ENCODE measurements around the gene ZNF549. TPM values are rescaled to one million over a fixed set of nuclear protein-coding genes. Genes with fewer than 3 reads are reported as not detected.
"Not testable (repeated sequence)": the region's sequence is repeated elsewhere in the genome, so short reads cannot be mapped to it uniquely, and the experiment has no call there.

ZNF549 gene
- 4.8 and 5.8 TPM in 2 replicates for total RNA-seq

- peak; percentile 90 for DNase-seq
Observed at GRCh38 chr19:57527136-57527881, at the start of gene ZNF549. ZNF549 (plus strand) TSS chr19:57527356; CDS start chr19:57527574, 218 bp downstream.

- peak; percentile 87 for DNase-seq
Observed at GRCh38 chr19:57487477-57488298, 39.5 kb upstream of the ZNF549 start, which contains the start of gene ZNF419. ZNF419 (plus strand) TSS chr19:57487750; CDS start chr19:57487951, 201 bp downstream.

- DNase-seq, result peak; percentile 15
Observed at GRCh38 chr19:57488299-57488644, 38.9 kb upstream of the ZNF549 start.

- DNase-seq, result not testable (repeated sequence)
Observed at GRCh38 chr19:57499332-57499679, 27.9 kb upstream of the ZNF549 start.

- peak; percentile 97 for DNase-seq
Observed at GRCh38 chr19:57499680-57500395, 27.3 kb upstream of the ZNF549 start, which contains the start of gene ZNF773. ZNF773 (plus strand) TSS chr19:57499938; CDS start chr19:57500081, 143 bp downstream.

- DNase-seq, result peak; percentile 32
Observed at GRCh38 chr19:57500400-57500799, 26.8 kb upstream of the ZNF549 start.

GRCh38 chr19:57506163-57506562 lies 21.0 kb upstream of the ZNF549 start:
- no peak for DNase-seq

- no peak for DNase-seq
Observed at GRCh38 chr19:57511484-57511883, 15.7 kb upstream of the ZNF549 start.

- DNase-seq, result peak; percentile 30
Observed at GRCh38 chr19:57512845-57513244, 14.3 kb upstream of the ZNF549 start.

- DNase-seq, result no peak
Observed at GRCh38 chr19:57515255-57515654, 11.9 kb upstream of the ZNF549 start.

- not testable (repeated sequence) for DNase-seq
Observed at GRCh38 chr19:57518021-57518420, 9.1 kb upstream of the ZNF549 start.

GRCh38 chr19:57537953-57538547 lies 10.9 kb downstream of the ZNF549 start:
- DNase-seq, result no peak

- DNase-seq, result no peak
Observed at GRCh38 chr19:57546513-57546912, 19.4 kb downstream of the ZNF549 start.

- no peak for DNase-seq
Observed at GRCh38 chr19:57552432-57552831, 25.3 kb downstream of the ZNF549 start.

GRCh38 chr19:57557659-57558058 lies 30.5 kb downstream of the ZNF549 start:
- no peak for DNase-seq

- DNase-seq, result no peak
Observed at GRCh38 chr19:57558525-57558924, 31.4 kb downstream of the ZNF549 start.

GRCh38 chr19:57559008-57559403 lies 31.9 kb downstream of the ZNF549 start:
- DNase-seq, result peak; percentile 32

- peak; percentile 91 for DNase-seq
Observed at GRCh38 chr19:57559404-57560025, 32.4 kb downstream of the ZNF549 start, which contains the start of gene ZNF550. ZNF550 (minus strand) TSS chr19:57559863; CDS start chr19:57559682, 181 bp downstream.

GRCh38 chr19:57560049-57560491 lies 32.9 kb downstream of the ZNF549 start:
- peak; percentile 54 for DNase-seq

- DNase-seq, result no peak
Observed at GRCh38 chr19:57563547-57563946, 36.4 kb downstream of the ZNF549 start.

GRCh38 chr19:57566396-57567265 lies 39.5 kb downstream of the ZNF549 start:
- DNase-seq, result peak; percentile 57
